PC-9 (cell line): ENCODE results near the gene SYMPK. TPM values are rescaled to one million over a fixed set of nuclear protein-coding genes. Genes with fewer than 3 reads are reported as not detected.

Experiments used
- BruUV-seq: library from RNA; stranded (reverse); fragments of 400-500 nt; replicated peaks from 2 replicates; lab custom pipeline; 2021; lab: Mats Ljungman, UMichigan
- CTCF ChIA-PET: fragments of 300-600 bp; sonication (Branson Sonifier 250); formaldehyde crosslinking; loops from one replicate; lab custom pipeline; 2022; ENCODE audit warnings: antibody characterized with exemption; lab: Charles Lee
- POLR2A ChIA-PET: fragments of 300-600 bp; sonication (Branson Sonifier 250); formaldehyde crosslinking; loops from one replicate; lab custom pipeline; 2022; ENCODE audit warnings: antibody characterized with exemption; ENCODE audit not compliant: unreplicated experiment; lab: Charles Lee
- DNase-seq, 2 experiments: peaks; one replicate each; pipeline versions ENCODE4 v3.0.0 to v3.0.0-alpha.2; 2015 to 2022; ENCODE audit warnings: mixed read lengths in 1 of 2
- H2AFZ ChIP-seq: fragments of 200-600 bp; sonication (generic); 2 replicates; pipeline ENCODE4 v1.8.1; 2017; ENCODE audit warnings: antibody characterized with exemption
- H3F3A ChIP-seq: fragments of 200-600 bp; sonication (generic); 2 replicates; pipeline ENCODE4 v1.8.1; 2017; ENCODE audit warnings: antibody characterized with exemption, mild to moderate bottlenecking, low read depth; ENCODE audit not compliant: insufficient read depth
- H3K27ac ChIP-seq: fragments of 200-600 bp; sonication (generic); 2 replicates; pipeline ENCODE4 v1.6.1; 2016; ENCODE audit warnings: mixed run types
- H3K27me3 ChIP-seq: fragments of 200-600 bp; sonication (generic); 2 replicates; pipeline ENCODE4 v1.6.1; 2016; ENCODE audit warnings: low read depth, mixed run types; ENCODE audit not compliant: insufficient read depth
- H3K36me3 ChIP-seq: fragments of 200-600 bp; sonication (generic); 2 replicates; pipeline ENCODE4 v1.6.1; 2016; ENCODE audit warnings: low read depth, mixed run types
- H3K4me1 ChIP-seq: fragments of 200-600 bp; sonication (generic); replicated peaks from 2 replicates; pipeline ENCODE4 v1.6.1; 2016; ENCODE audit warnings: mixed run types; ENCODE audit not compliant: insufficient read depth
- H3K4me2 ChIP-seq: fragments of 200-600 bp; sonication (generic); 2 replicates; pipeline ENCODE4 v1.6.1; 2017; ENCODE audit warnings: mixed run types
- H3K4me3 ChIP-seq: fragments of 200-600 bp; sonication (generic); 2 replicates; pipeline ENCODE4 v1.6.1; 2016; ENCODE audit warnings: mixed run types
- H3K79me2 ChIP-seq: fragments of 200-600 bp; sonication (generic); 2 replicates; pipeline ENCODE4 v1.6.1; 2017; ENCODE audit warnings: low read depth, mixed run types
- H3K9me2 ChIP-seq: fragments of 200-600 bp; sonication (generic); 2 replicates; pipeline ENCODE4 v1.8.1; 2017; ENCODE audit warnings: mild to moderate bottlenecking; ENCODE audit not compliant: insufficient read depth
- H3K9me3 ChIP-seq: fragments of 200-600 bp; sonication (generic); 2 replicates; pipeline ENCODE4 v1.8.1; 2016; ENCODE audit warnings: low read depth; ENCODE audit not compliant: insufficient read depth
- H4K20me1 ChIP-seq: fragments of 200-600 bp; sonication (generic); 2 replicates; pipeline ENCODE4 v1.8.1; 2017; ENCODE audit not compliant: insufficient read depth
- CTCF ChIP-seq: fragments of 200-600 bp; sonication (generic); conservative IDR thresholded peaks from 2 replicates; pipeline ENCODE4 v1.6.1; 2017; ENCODE audit warnings: mixed run types, antibody characterized with exemption, mild to moderate bottlenecking, moderate library complexity
- EZH2 ChIP-seq: fragments of 200-600 bp; sonication (generic); IDR thresholded peaks from 2 replicates; pipeline ENCODE4 v1.8.0; 2017; ENCODE audit warnings: antibody characterized with exemption, low read depth
- intact Hi-C: fragments of 100-400 bp; cut with micrococcal nuclease; formaldehyde crosslinking; loops from one replicate; pipeline ENCODE4 v1.10.0; 2022; ENCODE audit not compliant: unreplicated experiment
- total RNA-seq: library from RNA; stranded (reverse); gene quantifications from 2 replicates; pipeline ENCODE4 v1.2.3, GENCODE V29; 2021

The SYMPK gene
- total RNA-seq, 1 experiment from 2014 or later: 85.5 TPM

GRCh38 chr19:45881082-45881908 lies 18.3 kb upstream of the SYMPK start:
- ChIA-PET CTCF (interaction anchor here (0.7 to 1.8 kb wide), 2 partner anchors 18 to 99 kb away, joined by 6 to 7 read pairs; partner anchors contain the start of genes DMPK and FOXA3), POLR2A (no interaction called here)
- Histone ChIP-seq H3F3A (peaks cover 29% of the 10 kb centered on the region), H3K4me2 (no peak overlapping the region), H3K36me3 (no peaks in the 10 kb centered on the region), H4K20me1 (peaks cover 32% of the 10 kb centered on the region), H3K4me1 (peaks cover 27% of the 10 kb centered on the region), H3K9me3 (no peaks in the 10 kb centered on the region), H3K79me2 (peaks cover 23% of the 10 kb centered on the region), H3K9me2 (no peaks in the 10 kb centered on the region), H2AFZ (no peak overlapping the region), H3K27ac (no peak overlapping the region), H3K27me3 (peaks cover 5% of the 10 kb centered on the region; the same call in 1 of the 2 replicates), H3K4me3 (no peak overlapping the region)
- BruUV-seq: no TSS peak
- intact Hi-C loops: loop anchor here (5.0 kb wide), 2 partner anchors 114 to 136 kb away; partner anchors contain the start of gene SIX5
- DNase-seq: no peak
- TF ChIP-seq EZH2 (no peak), CTCF (no peak)

- ChIA-PET CTCF (no interaction called here), POLR2A (no interaction called here)
- Histone ChIP-seq H4K20me1 (peaks cover 30% of the 10 kb centered on the region), H3F3A (peaks cover 29% of the 10 kb centered on the region), H3K27ac (no peak overlapping the region), H3K4me3 (no peak overlapping the region), H3K9me3 (no peaks in the 10 kb centered on the region), H3K79me2 (peaks cover 17% of the 10 kb centered on the region), H3K4me2 (no peak overlapping the region), H3K9me2 (no peaks in the 10 kb centered on the region), H3K27me3 (peaks cover 18% of the 10 kb centered on the region), H2AFZ (no peak overlapping the region), H3K36me3 (no peaks in the 10 kb centered on the region), H3K4me1 (peaks cover 25% of the 10 kb centered on the region)
- no peak for DNase-seq
- TF ChIP-seq EZH2 (no peak), CTCF (no peak)
- BruUV-seq: no TSS peak
- intact Hi-C loops: loop anchor here (5.0 kb wide), 2 partner anchors 113 to 137 kb away; partner anchors contain the start of gene SIX5
These were observed 17.0 kb upstream of the SYMPK start for GRCh38 chr19:45879971-45880370.

DNA sequence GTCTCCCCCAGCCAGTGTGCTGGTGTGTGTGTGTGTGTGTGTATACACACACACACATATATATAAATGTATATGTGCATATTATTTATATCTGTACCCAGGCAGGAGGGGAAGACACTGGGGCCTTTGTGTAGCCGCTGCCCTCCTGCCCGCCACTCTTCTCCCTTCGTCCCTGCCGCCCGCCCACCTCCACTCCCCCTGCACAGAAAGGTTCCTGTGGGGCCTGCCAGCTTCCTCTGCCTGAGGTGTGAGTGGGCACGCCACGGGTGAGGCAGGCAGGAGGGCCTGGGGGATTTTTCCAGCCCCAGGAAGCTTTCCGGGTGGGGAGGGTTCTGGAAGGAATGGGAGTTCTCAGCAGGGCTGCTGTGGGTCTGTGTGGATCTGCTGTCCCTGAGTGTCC lies 16.1 kb upstream of the SYMPK start:
- CTCF ChIA-PET: interaction anchor here (0.6 kb wide), 1 partner anchor 163 kb away, joined by 6 read pairs; no protein-coding TSS in a partner anchor
- H3K4me3 ChIP-seq: no peak overlapping the region
- intact Hi-C loops: no loop called here
- H3K36me3 ChIP-seq: no peaks in the 10 kb centered on the region
- TF ChIP-seq EZH2 (no peak), CTCF (no peak)
- H3K4me1 ChIP-seq: peaks cover 17% of the 10 kb centered on the region
- H3K27ac ChIP-seq: no peak overlapping the region
- no peaks in the 10 kb centered on the region for H3K9me2 ChIP-seq
- H4K20me1 ChIP-seq: peaks cover 20% of the 10 kb centered on the region
- peaks cover 29% of the 10 kb centered on the region for H3F3A ChIP-seq
- POLR2A ChIA-PET: no interaction called here
- H3K9me3 ChIP-seq: no peaks in the 10 kb centered on the region
- BruUV-seq: no TSS peak
- no peak for DNase-seq
- peaks cover 27% of the 10 kb centered on the region for H3K27me3 ChIP-seq
- H3K4me2 ChIP-seq: no peak overlapping the region
- peaks cover 8% of the 10 kb centered on the region for H3K79me2 ChIP-seq
- H2AFZ ChIP-seq: no peak overlapping the region
